ENCODE data around the gene THEMIS. TPM values are rescaled to one million over a fixed set of nuclear protein-coding genes. Genes with fewer than 3 reads are reported as not detected.
A peak's percentile ranks its signal among the peaks of the same experiment; 100 is the strongest.

The THEMIS gene
- total and polyA plus RNA-seq, 8 donors: 0.05 to 0.70 (median 0.28) TPM; not detected in 1

GRCh38 chr6:127860723-127861122, 40.1 kb downstream of the THEMIS start:
- H3K27me3 ChIP-seq: no peaks in the 10 kb centered on the region
- WGBS, 2 donors: 73 to 81% methylated on average over 2 of the region's 2 CpGs
- FAIRE-seq: no peak
- H3K9me3 ChIP-seq: no peaks in the 10 kb centered on the region
- no peak for ATAC-seq
- no peak overlapping the region for H3K27ac ChIP-seq
- no peaks in the 10 kb centered on the region for H3K4me1 ChIP-seq
- no peaks in the 10 kb centered on the region for H3K36me3 ChIP-seq
- no peak overlapping the region for H3K4me3 ChIP-seq
- no peak for TF ChIP-seq CTCF (IDR thresholded peaks at IDR 0.05)
- no peak for DNase-seq
- intact Hi-C loops (cut with DNase I): no loop called here

GRCh38 chr6:127859956-127860355, 40.9 kb downstream of the THEMIS start:
- Histone ChIP-seq H3K9me3 (no peaks in the 10 kb centered on the region), H3K4me3 (no peak overlapping the region), H3K4me1 (no peaks in the 10 kb centered on the region), H3K27me3 (no peaks in the 10 kb centered on the region), H3K27ac (no peak overlapping the region), H3K36me3 (no peaks in the 10 kb centered on the region)
- intact Hi-C loops (cut with DNase I): no loop called here
- no peak for FAIRE-seq
- TF ChIP-seq CTCF (IDR thresholded peaks at IDR 0.05): no peak
- DNase-seq: no peak
- WGBS, 2 donors: 64 to 65% methylated on average over 2 of the region's 2 CpGs
- ATAC-seq: no peak

- Histone ChIP-seq H3K9me3 (no peaks in the 10 kb centered on the region), H3K27me3 (no peaks in the 10 kb centered on the region), H3K36me3 (no peaks in the 10 kb centered on the region), H3K27ac (no peak overlapping the region), H3K4me3 (no peak overlapping the region), H3K4me1 (no peaks in the 10 kb centered on the region)
- no peak for FAIRE-seq
- no peak for DNase-seq
- no peak for TF ChIP-seq CTCF (IDR thresholded peaks at IDR 0.05)
- ATAC-seq: no peak
- intact Hi-C loops (cut with DNase I): no loop called here
- 45 to 53% methylated on average over 4 of the region's 4 CpGs for WGBS, 2 donors
Measured at GRCh38 chr6:127858727-127859391, 42.0 kb downstream of the THEMIS start.

GRCh38 chr6:127857051-127857637, 43.7 kb downstream of the THEMIS start:
- Histone ChIP-seq H3K9me3 (no peaks in the 10 kb centered on the region), H3K4me1 (no peaks in the 10 kb centered on the region), H3K36me3 (no peaks in the 10 kb centered on the region), H3K4me3 (no peak overlapping the region), H3K27ac (no peak overlapping the region), H3K27me3 (no peaks in the 10 kb centered on the region)
- intact Hi-C loops (cut with DNase I): no loop called here
- ATAC-seq (no peak), FAIRE-seq (no peak), DNase-seq (no peak)
- WGBS, 2 donors: 52 to 63% methylated on average over 1 of the region's 1 CpG
- no peak for TF ChIP-seq CTCF (IDR thresholded peaks at IDR 0.05)

DNA sequence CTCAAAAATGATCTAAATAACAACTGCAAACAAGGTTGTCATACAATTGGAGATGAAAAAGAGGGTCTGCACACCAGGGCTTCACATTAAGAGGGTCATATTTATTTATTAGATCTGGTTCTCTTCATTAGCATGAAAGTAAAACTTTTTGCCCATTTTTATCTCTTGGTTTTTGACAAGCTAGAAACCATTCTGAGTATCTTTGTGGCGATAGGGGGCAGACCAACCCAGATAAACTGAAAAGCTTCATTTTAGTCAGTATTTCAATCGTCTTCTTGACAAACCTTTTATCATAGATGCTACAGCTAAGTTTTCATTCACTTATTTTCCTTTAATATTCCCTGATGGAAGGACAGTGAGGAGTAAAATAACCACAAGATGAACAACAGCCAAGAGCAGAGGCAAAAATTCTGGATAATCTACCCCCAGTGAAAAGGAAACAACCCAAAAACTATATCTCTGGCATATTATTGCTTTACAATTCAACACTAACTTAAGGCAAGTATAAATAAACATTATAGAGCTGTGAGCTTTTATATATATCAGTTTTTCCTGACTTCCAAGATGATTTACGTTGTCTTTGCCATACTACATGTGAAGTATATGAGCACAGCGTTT, 45.2 kb downstream of the THEMIS start:
- intact Hi-C loops (cut with DNase I): no loop called here
- Histone ChIP-seq H3K36me3 (no peaks in the 10 kb centered on the region), H3K4me1 (no peaks in the 10 kb centered on the region), H3K4me3 (no peak overlapping the region), H3K27me3 (no peaks in the 10 kb centered on the region), H3K27ac (no peak overlapping the region), H3K9me3 (no peaks in the 10 kb centered on the region)
- 37 to 42% methylated on average over 4 of the region's 4 CpGs for WGBS, 2 donors
- peak in 3 of 4 donors; percentile 7 to 33 (median 11) for TF ChIP-seq CTCF (IDR thresholded peaks at IDR 0.05)
- no peak for FAIRE-seq
- ATAC-seq: peak in 2 of 4 donors; percentile 36 to 62
- DNase-seq: peak in 1 of 6 donors; percentile 13

Measured in pancreas (tissue), 10 donors.